Adipocyte (in vitro differentiated cells): ENCODE data around the gene CYRIA.

Source experiments
- DNase-seq: peaks from one replicate; pipeline ENCODE4 v3.0.0-alpha.2; 2015; ENCODE audit warnings: low read depth
- H3K27me3 ChIP-seq: replicated peaks from 2 replicates; pipeline ENCODE4 v1.7.0; 2013; ENCODE audit warnings: mild to moderate bottlenecking, low read length, moderate library complexity; ENCODE audit not compliant: control insufficient read depth, insufficient read depth
- H3K36me3 ChIP-seq: 2 replicates; pipeline ENCODE4 v1.7.0; 2013; ENCODE audit warnings: low read length, mild to moderate bottlenecking, moderate library complexity; ENCODE audit not compliant: control insufficient read depth, insufficient read depth, severe bottlenecking
- H3K4me1 ChIP-seq: 2 replicates; pipeline ENCODE4 v1.7.0; 2013; ENCODE audit warnings: mild to moderate bottlenecking, low read length, moderate library complexity; ENCODE audit not compliant: control insufficient read depth, insufficient read depth
- H3K4me3 ChIP-seq: 2 replicates; pipeline ENCODE4 v1.7.0; 2013; ENCODE audit warnings: mild to moderate bottlenecking, low read length, moderate library complexity
- H3K9ac ChIP-seq: 2 replicates; pipeline ENCODE4 v1.7.0; 2013; ENCODE audit warnings: mild to moderate bottlenecking, low read length, moderate library complexity
- H3K9me3 ChIP-seq: 2 replicates; pipeline ENCODE4 v1.7.0; 2013; ENCODE audit warnings: mild to moderate bottlenecking, low read length, moderate library complexity; ENCODE audit not compliant: control insufficient read depth

CYRIA gene

DNA sequence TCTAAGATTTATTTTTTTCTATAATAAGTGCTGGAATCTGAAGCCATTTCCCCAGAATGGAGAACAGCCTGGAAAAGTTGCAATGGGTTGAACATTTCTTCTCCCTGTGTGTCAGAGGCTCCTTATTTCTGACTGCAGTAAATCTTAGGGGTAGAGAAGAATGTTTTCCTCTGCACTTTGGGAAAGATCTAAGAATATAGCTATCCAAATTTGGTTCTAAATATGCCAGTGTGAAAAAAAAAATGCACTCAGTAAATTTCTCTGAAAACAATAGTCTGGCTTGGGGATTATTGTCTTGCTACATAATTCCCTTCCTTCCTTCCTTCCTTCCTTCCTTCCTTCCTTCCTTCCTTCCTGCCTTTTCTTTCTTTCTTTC lies 19.7 kb upstream of the CYRIA start:
- no peaks in the 10 kb centered on the region for H3K36me3 ChIP-seq
- H3K27me3 ChIP-seq: no peaks in the 10 kb centered on the region
- H3K4me3 ChIP-seq: no peak overlapping the region
- peaks cover 4% of the 10 kb centered on the region for H3K4me1 ChIP-seq
- H3K9ac ChIP-seq: no peak overlapping the region
- H3K9me3 ChIP-seq: no peaks in the 10 kb centered on the region
- DNase-seq: no peak

DNA sequence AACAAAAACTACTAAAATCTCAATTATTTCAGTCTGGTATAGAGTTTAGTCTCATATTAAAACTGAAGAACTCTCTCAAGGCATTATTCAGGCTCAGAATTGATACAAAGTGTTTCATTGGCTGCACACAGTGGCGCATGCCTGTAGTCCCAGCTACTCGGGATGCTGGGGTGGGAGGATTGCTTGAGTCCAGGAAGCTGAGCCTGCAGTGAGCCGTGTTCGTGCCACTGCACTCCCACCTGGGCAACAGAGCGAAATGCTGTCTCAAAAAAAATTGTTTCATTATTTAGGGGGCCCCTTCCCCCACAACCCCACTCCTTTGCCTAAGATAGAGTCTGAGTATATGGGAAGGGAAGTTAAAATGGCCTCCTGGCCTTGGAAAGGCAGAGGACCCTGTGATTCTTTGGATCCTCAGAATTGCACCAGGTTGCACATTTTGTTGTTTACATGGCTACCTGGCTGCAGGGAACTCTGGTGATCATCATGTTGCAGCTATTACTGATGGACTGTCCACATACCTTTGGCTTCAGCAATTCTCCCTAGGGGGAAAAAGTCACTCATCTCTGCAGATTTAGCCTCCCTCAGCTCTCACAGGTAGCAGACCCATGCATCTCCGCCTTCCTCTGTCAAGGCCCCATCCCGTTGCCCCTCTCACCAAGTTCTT lies 19.2 kb upstream of the CYRIA start:
- Histone ChIP-seq H3K9me3 (no peaks in the 10 kb centered on the region), H3K9ac (no peak overlapping the region), H3K4me1 (peaks cover 4% of the 10 kb centered on the region), H3K27me3 (no peaks in the 10 kb centered on the region), H3K36me3 (no peaks in the 10 kb centered on the region), H3K4me3 (no peak overlapping the region)
- no peak for DNase-seq

DNA sequence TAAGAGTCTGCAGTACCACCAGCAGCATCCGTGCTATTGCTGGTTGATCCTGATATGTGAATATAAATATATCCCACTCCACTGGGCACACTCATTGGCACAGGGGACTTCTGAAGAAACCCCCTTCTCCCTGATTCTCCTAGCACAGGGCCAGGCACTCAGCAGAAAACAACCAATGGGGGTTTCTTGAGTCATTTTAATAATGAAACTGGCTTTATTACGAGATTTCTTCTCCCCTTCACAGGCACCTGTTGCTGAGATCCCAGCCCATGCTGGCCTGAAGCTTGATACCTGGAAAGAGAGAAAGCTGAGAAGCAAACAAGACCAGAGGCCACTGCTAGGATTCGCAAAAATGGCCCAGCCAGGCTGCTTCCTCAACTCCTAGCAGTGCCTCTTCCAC lies 17.9 kb upstream of the CYRIA start:
- no peak for DNase-seq
- Histone ChIP-seq H3K4me3 (no peak overlapping the region), H3K9ac (no peak overlapping the region), H3K27me3 (no peaks in the 10 kb centered on the region), H3K9me3 (no peaks in the 10 kb centered on the region), H3K36me3 (no peaks in the 10 kb centered on the region), H3K4me1 (peaks cover 4% of the 10 kb centered on the region)

GRCh38 chr2:16682431-16683118 lies 16.9 kb upstream of the CYRIA start:
- peaks cover 7% of the 10 kb centered on the region for H3K9me3 ChIP-seq
- DNase-seq: no peak

GRCh38 chr2:16680781-16681180 lies 15.1 kb upstream of the CYRIA start:
- no peak for DNase-seq
- no peaks in the 10 kb centered on the region for H3K27me3 ChIP-seq
- H3K36me3 ChIP-seq: no peaks in the 10 kb centered on the region
- H3K4me3 ChIP-seq: no peak overlapping the region
- peaks cover 9% of the 10 kb centered on the region for H3K9me3 ChIP-seq
- peaks cover 4% of the 10 kb centered on the region for H3K4me1 ChIP-seq
- H3K9ac ChIP-seq: no peak overlapping the region

More at GRCh38 chr2:16682431-16683118, 16.9 kb upstream of the CYRIA start:
- Histone ChIP-seq H3K4me3 (no peak overlapping the region), H3K36me3 (no peaks in the 10 kb centered on the region), H3K4me1 (peaks cover 4% of the 10 kb centered on the region), H3K9ac (no peak overlapping the region), H3K27me3 (no peaks in the 10 kb centered on the region)

DNA sequence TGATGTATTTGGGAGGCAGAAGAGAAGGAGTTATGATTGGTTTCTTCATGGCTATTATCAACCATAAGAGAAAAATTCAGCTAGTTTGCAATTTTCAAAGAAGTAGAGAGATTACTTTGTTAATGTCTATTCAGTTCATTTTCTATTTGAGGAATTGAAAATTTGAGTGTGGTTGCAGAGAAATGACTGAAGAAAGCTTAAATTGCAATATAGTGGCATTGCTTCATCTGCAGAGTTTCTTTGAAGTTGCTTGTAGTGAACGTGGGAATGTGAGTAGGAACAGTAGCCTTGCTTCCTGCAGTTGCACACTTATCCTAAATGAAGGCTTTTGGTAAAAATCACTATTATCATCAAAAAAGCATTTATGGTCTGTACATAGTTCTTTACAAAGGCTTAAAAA lies 14.7 kb upstream of the CYRIA start:
- Histone ChIP-seq H3K36me3 (no peaks in the 10 kb centered on the region), H3K4me3 (no peak overlapping the region), H3K9ac (no peak overlapping the region), H3K9me3 (peaks cover 9% of the 10 kb centered on the region), H3K4me1 (peaks cover 4% of the 10 kb centered on the region), H3K27me3 (no peaks in the 10 kb centered on the region)
- no peak for DNase-seq

- H3K27me3 ChIP-seq: no peaks in the 10 kb centered on the region
- H3K36me3 ChIP-seq: no peaks in the 10 kb centered on the region
- H3K9me3 ChIP-seq: peaks cover 9% of the 10 kb centered on the region
- H3K4me1 ChIP-seq: peaks cover 4% of the 10 kb centered on the region
- H3K4me3 ChIP-seq: no peak overlapping the region
- no peak for DNase-seq
- H3K9ac ChIP-seq: no peak overlapping the region
Observed at GRCh38 chr2:16678964-16679363, 13.3 kb upstream of the CYRIA start.

GRCh38 chr2:16677875-16678274 lies 12.2 kb upstream of the CYRIA start:
- no peak for DNase-seq
- peaks cover 9% of the 10 kb centered on the region for H3K9me3 ChIP-seq
- no peaks in the 10 kb centered on the region for H3K27me3 ChIP-seq
- peaks cover 4% of the 10 kb centered on the region for H3K4me1 ChIP-seq
- H3K4me3 ChIP-seq: no peak overlapping the region
- H3K9ac ChIP-seq: no peak overlapping the region
- H3K36me3 ChIP-seq: no peaks in the 10 kb centered on the region

- Histone ChIP-seq H3K4me3 (no peak overlapping the region), H3K9me3 (peaks cover 9% of the 10 kb centered on the region), H3K36me3 (no peaks in the 10 kb centered on the region), H3K9ac (no peak overlapping the region), H3K4me1 (no peaks in the 10 kb centered on the region), H3K27me3 (no peaks in the 10 kb centered on the region)
- no peak for DNase-seq
Observed at GRCh38 chr2:16675781-16676180, 10.1 kb upstream of the CYRIA start.

DNA sequence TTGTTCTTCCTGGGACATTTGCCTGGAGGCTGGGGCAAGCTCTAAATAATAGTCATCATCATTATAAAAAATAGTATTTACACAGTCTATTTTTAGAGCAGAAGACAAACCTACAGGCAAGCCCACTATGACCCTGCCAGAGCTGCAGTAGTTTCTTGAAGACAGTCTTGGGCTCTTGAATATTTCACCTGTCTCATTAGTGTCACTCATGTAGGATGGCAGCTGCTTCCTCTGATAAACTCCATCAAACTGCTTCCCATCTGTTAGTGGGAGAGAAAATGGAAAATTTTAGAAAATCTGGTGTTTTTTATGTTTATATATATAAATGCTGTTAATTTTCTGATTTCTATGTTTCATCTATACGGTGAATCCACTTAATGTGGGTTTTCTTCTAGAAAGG lies 8.5 kb upstream of the CYRIA start:
- Histone ChIP-seq H3K27me3 (no peaks in the 10 kb centered on the region), H3K4me1 (no peaks in the 10 kb centered on the region), H3K4me3 (no peak overlapping the region), H3K36me3 (no peaks in the 10 kb centered on the region), H3K9me3 (peaks cover 9% of the 10 kb centered on the region), H3K9ac (no peak overlapping the region)
- no peak for DNase-seq

DNA sequence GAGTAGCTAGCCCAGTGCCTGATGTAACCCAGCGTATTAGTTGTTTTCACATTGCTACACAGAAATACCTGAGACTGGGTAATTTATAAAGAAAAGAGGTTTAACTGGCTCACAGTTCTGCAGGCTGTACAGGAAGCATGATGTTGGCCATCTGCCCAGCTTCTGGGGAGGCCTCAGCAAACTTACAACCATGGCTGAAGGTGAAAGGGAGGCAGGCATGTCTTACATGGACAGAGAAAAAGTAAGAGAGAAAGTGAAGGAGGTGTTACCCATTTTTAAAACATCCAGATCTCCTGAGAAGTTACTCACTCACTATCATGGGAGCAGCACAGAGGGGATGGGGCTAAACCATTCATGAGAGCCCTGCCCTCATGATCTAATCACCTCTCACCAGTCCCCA lies 6.1 kb upstream of the CYRIA start:
- Histone ChIP-seq H3K4me1 (no peaks in the 10 kb centered on the region), H3K36me3 (no peaks in the 10 kb centered on the region), H3K9ac (no peak overlapping the region), H3K27me3 (no peaks in the 10 kb centered on the region), H3K9me3 (no peaks in the 10 kb centered on the region), H3K4me3 (no peak overlapping the region)
- no peak for DNase-seq

DNA sequence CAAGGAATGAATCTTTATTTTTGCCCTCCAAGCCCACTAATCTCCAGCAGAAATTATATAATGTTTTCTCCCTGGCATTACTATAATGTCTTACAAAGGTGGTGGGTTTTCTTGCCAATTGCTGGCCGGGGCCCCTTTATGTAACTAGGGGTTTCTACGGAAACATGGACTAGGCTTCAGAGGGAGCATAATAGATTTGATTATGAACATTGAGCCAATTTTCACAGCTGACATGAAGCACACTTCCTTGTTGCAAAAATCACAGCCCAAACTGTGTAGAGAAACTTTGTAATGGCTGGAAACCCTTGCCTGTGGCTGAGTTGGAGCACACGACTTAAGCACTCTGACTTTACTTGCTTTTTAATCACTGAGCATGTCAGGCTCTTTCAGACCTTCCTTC lies 3.8 kb upstream of the CYRIA start:
- no peak overlapping the region for H3K4me3 ChIP-seq
- H3K4me1 ChIP-seq: peaks cover 18% of the 10 kb centered on the region
- no peaks in the 10 kb centered on the region for H3K36me3 ChIP-seq
- no peak for DNase-seq
- H3K9me3 ChIP-seq: no peaks in the 10 kb centered on the region
- no peak overlapping the region for H3K9ac ChIP-seq
- H3K27me3 ChIP-seq: no peaks in the 10 kb centered on the region
